ENCODE data around the gene KEL.

KEL gene

DNA sequence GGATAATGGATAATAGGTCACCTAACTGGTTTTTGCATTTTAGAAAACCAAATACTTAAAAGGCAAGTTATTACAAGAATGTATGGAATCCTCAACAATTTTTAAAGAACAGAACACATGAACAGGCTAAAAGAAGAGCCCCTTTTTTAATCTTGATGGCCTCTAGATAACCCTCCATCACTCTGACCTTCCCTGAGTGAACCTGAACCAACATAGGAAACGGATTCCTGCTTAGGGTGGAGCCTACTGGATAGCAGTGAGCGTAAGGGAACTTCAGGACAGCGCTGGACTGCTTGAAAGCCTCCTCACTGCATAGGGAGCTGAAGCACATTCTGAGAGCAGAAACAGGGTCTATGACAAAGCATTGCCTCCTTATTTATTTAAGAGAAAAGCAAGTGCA is 49.1 kb downstream of the KEL start:
- no peak overlapping the region for H3K4me2 ChIP-seq (ENCODE audit: low read depth, low read length)
- H3K27me3 ChIP-seq (replicated peaks; ENCODE audit: insufficient read depth, low read length), result no peaks in the 10 kb centered on the region
- H2AFZ ChIP-seq (ENCODE audit: low read length), result no peak overlapping the region
- H3K4me1 ChIP-seq (ENCODE audit: low read length), result no peaks in the 10 kb centered on the region
- no peaks in the 10 kb centered on the region for H3F3A ChIP-seq (ENCODE audit: insufficient read depth, low read length)
- H3K9me3 ChIP-seq (replicated peaks; ENCODE audit: insufficient read depth, low read length), result no peaks in the 10 kb centered on the region
- H3K79me2 ChIP-seq (ENCODE audit: low read length), result no peaks in the 10 kb centered on the region
- H3K9me2 ChIP-seq (replicated peaks; ENCODE audit: insufficient read depth, low read length), result no peaks in the 10 kb centered on the region
- no peaks in the 10 kb centered on the region for H3K36me3 ChIP-seq (replicated peaks; ENCODE audit: insufficient read depth, low read length)
- DNase-seq, result no peak
- no peaks in the 10 kb centered on the region for H4K20me1 ChIP-seq (ENCODE audit: insufficient read depth, low read length)
- no peak overlapping the region for H3K4me3 ChIP-seq (ENCODE audit: low read length)
- H3K9ac ChIP-seq (ENCODE audit: low read length), result no peak overlapping the region
- no peak overlapping the region for H3K27ac ChIP-seq (ENCODE audit: low read length)
- TF ChIP-seq, protein P1, sequence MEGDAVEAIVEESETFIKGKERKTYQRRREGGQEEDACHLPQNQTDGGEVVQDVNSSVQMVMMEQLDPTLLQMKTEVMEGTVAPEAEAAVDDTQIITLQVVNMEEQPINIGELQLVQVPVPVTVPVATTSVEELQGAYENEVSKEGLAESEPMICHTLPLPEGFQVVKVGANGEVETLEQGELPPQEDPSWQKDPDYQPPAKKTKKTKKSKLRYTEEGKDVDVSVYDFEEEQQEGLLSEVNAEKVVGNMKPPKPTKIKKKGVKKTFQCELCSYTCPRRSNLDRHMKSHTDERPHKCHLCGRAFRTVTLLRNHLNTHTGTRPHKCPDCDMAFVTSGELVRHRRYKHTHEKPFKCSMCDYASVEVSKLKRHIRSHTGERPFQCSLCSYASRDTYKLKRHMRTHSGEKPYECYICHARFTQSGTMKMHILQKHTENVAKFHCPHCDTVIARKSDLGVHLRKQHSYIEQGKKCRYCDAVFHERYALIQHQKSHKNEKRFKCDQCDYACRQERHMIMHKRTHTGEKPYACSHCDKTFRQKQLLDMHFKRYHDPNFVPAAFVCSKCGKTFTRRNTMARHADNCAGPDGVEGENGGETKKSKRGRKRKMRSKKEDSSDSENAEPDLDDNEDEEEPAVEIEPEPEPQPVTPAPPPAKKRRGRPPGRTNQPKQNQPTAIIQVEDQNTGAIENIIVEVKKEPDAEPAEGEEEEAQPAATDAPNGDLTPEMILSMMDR (IDR thresholded peaks at IDR 0.05; ENCODE audit: low read length), result no peak
- TF ChIP-seq EZH2phosphoT487 (IDR thresholded peaks at IDR 0.05; ENCODE audit: low read length) (no peak), EZH2 (optimal IDR thresholded peaks at IDR 0.05; ENCODE audit: low read depth, low read length) (no peak)

DNA sequence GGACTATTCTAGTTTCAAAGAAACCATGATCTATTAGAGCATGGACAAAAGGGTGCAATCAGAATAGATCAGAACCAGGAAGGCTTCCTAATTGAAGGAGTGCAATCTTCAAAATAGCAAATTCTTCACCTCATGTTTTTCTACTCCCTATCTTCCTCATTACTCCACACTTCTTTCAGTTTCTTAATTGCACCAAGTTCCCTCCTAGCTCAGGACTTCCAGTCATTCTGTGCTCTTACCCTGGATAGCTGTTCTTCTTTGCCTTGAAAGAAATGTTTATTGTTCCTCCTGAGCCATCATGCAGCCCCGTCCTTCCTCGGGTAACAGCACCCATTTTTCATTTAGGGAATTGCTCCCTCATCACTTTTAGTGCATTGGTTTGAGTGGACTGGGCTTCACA is 51.7 kb downstream of the KEL start:
- Histone ChIP-seq H3K27ac (ENCODE audit: low read length) (no peak overlapping the region), H3K4me3 (ENCODE audit: low read length) (no peak overlapping the region), H3K9me3 (replicated peaks; ENCODE audit: insufficient read depth, low read length) (no peaks in the 10 kb centered on the region), H3K9ac (ENCODE audit: low read length) (no peak overlapping the region), H3K4me2 (ENCODE audit: low read depth, low read length) (no peak overlapping the region), H3K4me1 (ENCODE audit: low read length) (0 out of 2 replicates have a peak, but pooled peaks cover 8% of the 10 kb centered on the region), H3F3A (ENCODE audit: insufficient read depth, low read length) (no peaks in the 10 kb centered on the region), H4K20me1 (ENCODE audit: insufficient read depth, low read length) (no peaks in the 10 kb centered on the region), H3K9me2 (replicated peaks; ENCODE audit: insufficient read depth, low read length) (no peaks in the 10 kb centered on the region), H2AFZ (ENCODE audit: low read length) (no peak overlapping the region), H3K79me2 (ENCODE audit: low read length) (no peaks in the 10 kb centered on the region), H3K36me3 (replicated peaks; ENCODE audit: insufficient read depth, low read length) (no peaks in the 10 kb centered on the region), H3K27me3 (replicated peaks; ENCODE audit: insufficient read depth, low read length) (no peaks in the 10 kb centered on the region)
- TF ChIP-seq, protein P1 (IDR thresholded peaks at IDR 0.05; ENCODE audit: low read length), result no peak
- TF ChIP-seq EZH2phosphoT487 (IDR thresholded peaks at IDR 0.05; ENCODE audit: low read length) (no peak), EZH2 (optimal IDR thresholded peaks at IDR 0.05; ENCODE audit: low read depth, low read length) (no peak)
- no peak for DNase-seq

DNA sequence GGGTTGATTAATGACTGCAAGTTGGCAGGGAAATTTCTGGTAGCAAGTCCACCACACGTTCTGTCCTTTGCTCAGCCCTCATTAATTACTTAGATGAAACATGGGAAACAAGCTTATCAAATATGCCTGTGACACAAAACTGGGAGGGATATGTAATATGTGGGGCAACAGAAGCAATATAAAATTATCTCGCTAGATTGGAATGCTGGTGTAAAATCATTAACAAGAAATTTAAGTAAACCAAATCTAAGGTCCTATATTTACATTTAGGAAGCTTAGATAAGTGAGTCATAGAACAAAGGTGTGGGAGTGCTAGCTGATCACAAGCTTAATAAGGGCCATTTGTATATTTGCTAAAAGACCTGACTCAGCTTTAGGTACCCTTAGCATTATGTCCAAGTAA is 52.1 kb downstream of the KEL start:
- no peak overlapping the region for H3K4me3 ChIP-seq (ENCODE audit: low read length)
- H3K9ac ChIP-seq (ENCODE audit: low read length), result no peak overlapping the region
- no peaks in the 10 kb centered on the region for H3K9me3 ChIP-seq (replicated peaks; ENCODE audit: insufficient read depth, low read length)
- 0 out of 2 replicates have a peak, but pooled peaks cover 8% of the 10 kb centered on the region for H3K4me1 ChIP-seq (ENCODE audit: low read length)
- no peaks in the 10 kb centered on the region for H3K9me2 ChIP-seq (replicated peaks; ENCODE audit: insufficient read depth, low read length)
- no peaks in the 10 kb centered on the region for H3K79me2 ChIP-seq (ENCODE audit: low read length)
- H2AFZ ChIP-seq (ENCODE audit: low read length), result no peak overlapping the region
- no peak for DNase-seq
- TF ChIP-seq, protein P1 (IDR thresholded peaks at IDR 0.05; ENCODE audit: low read length), result no peak
- TF ChIP-seq EZH2phosphoT487 (IDR thresholded peaks at IDR 0.05; ENCODE audit: low read length), result no peak
- no peak for TF ChIP-seq EZH2 (optimal IDR thresholded peaks at IDR 0.05; ENCODE audit: low read depth, low read length)
- no peaks in the 10 kb centered on the region for H3K36me3 ChIP-seq (replicated peaks; ENCODE audit: insufficient read depth, low read length)
- no peaks in the 10 kb centered on the region for H3K27me3 ChIP-seq (replicated peaks; ENCODE audit: insufficient read depth, low read length)
- no peaks in the 10 kb centered on the region for H4K20me1 ChIP-seq (ENCODE audit: insufficient read depth, low read length)
- no peaks in the 10 kb centered on the region for H3F3A ChIP-seq (ENCODE audit: insufficient read depth, low read length)
- no peak overlapping the region for H3K4me2 ChIP-seq (ENCODE audit: low read depth, low read length)
- H3K27ac ChIP-seq (ENCODE audit: low read length), result no peak overlapping the region
